H1 (cell line): ENCODE results near the gene P3H4.
"Not testable (repeated sequence)": the region's sequence is repeated elsewhere in the genome, so short reads cannot be mapped to it uniquely, and the experiment has no call there.

Experiments
- BRCA1 ChIP-seq: IDR thresholded peaks from 2 replicates; pipeline ENCODE4 v1.6.1; 2012; ENCODE audit warnings: low read depth, low read length, improper control_type of control experiment
- CBX5 ChIP-seq: fragments of 300-800, 300-1000 bp; sonication (generic); IDR thresholded peaks from 2 replicates; pipeline ENCODE4 v1.7.1; 2016; ENCODE audit warnings: antibody characterized with exemption, low read length, low read depth
- EGR1 ChIP-seq: IDR thresholded peaks from 2 replicates; pipeline ENCODE4 v1.6.1; 2011; ENCODE audit warnings: low read depth, low read length, borderline replicate concordance
- EZH2 ChIP-seq: fragments of 200-600 bp; sonication (generic); IDR thresholded peaks from 2 replicates; pipeline ENCODE4 v1.7.1; 2012; ENCODE audit warnings: low read depth, mild to moderate bottlenecking, moderate library complexity, low read length, inconsistent platforms; ENCODE audit not compliant: severe bottlenecking
- MAX ChIP-seq: IDR thresholded peaks from 2 replicates; pipeline ENCODE4 v1.6.1; 2012; ENCODE audit warnings: inconsistent platforms
- PHF8 ChIP-seq: fragments of 200-600 bp; sonication (generic); conservative IDR thresholded peaks from 2 replicates; pipeline ENCODE4 v1.7.1; 2012; ENCODE audit warnings: low read depth, mild to moderate bottlenecking, inconsistent platforms, low read length, moderate library complexity
- POLR2AphosphoS5 ChIP-seq: IDR thresholded peaks from 2 replicates; pipeline ENCODE4 v1.6.1; 2011; ENCODE audit warnings: low read depth, low read length
- SP1 ChIP-seq: IDR thresholded peaks from 2 replicates; pipeline ENCODE4 v1.6.1; 2011; ENCODE audit warnings: low read depth, low read length
- TAF1 ChIP-seq: IDR thresholded peaks from 2 replicates; pipeline ENCODE4 v1.6.1; 2011; ENCODE audit warnings: mild to moderate bottlenecking, low read depth, low read length
- TF ChIP-seq, protein P1 (sequence below): IDR thresholded peaks from 2 replicates; pipeline ENCODE4 v1.6.1; 2011; ENCODE audit warnings: low read length, improper control_type of control experiment
- TF ChIP-seq, protein P2 (sequence below), 3 experiments: IDR thresholded peaks; 1 replicate in 2 of 3; 2 replicates in 1 of 3; pipeline versions ENCODE4 v1.5.1 to v1.6.1; 2011; ENCODE audit warnings: low read length in 3 of 3, mild to moderate bottlenecking in 3 of 3, inconsistent platforms in 2 of 3, low read depth in 1 of 3, moderate library complexity in 1 of 3; ENCODE audit not compliant: insufficient read depth in 1 of 3; ENCODE audit errors: control extremely low read depth in 1 of 3

GRCh38 chr17:41851382-41851781, 39.6 kb upstream of the P3H4 start:
- not testable (repeated sequence) for TF ChIP-seq BRCA1, POLR2AphosphoS5, SP1, EZH2, MAX, EGR1, CBX5, PHF8, TAF1
- TF ChIP-seq, protein P1, sequence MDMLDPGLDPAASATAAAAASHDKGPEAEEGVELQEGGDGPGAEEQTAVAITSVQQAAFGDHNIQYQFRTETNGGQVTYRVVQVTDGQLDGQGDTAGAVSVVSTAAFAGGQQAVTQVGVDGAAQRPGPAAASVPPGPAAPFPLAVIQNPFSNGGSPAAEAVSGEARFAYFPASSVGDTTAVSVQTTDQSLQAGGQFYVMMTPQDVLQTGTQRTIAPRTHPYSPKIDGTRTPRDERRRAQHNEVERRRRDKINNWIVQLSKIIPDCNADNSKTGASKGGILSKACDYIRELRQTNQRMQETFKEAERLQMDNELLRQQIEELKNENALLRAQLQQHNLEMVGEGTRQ: not testable (repeated sequence)
- TF ChIP-seq, protein P2, sequence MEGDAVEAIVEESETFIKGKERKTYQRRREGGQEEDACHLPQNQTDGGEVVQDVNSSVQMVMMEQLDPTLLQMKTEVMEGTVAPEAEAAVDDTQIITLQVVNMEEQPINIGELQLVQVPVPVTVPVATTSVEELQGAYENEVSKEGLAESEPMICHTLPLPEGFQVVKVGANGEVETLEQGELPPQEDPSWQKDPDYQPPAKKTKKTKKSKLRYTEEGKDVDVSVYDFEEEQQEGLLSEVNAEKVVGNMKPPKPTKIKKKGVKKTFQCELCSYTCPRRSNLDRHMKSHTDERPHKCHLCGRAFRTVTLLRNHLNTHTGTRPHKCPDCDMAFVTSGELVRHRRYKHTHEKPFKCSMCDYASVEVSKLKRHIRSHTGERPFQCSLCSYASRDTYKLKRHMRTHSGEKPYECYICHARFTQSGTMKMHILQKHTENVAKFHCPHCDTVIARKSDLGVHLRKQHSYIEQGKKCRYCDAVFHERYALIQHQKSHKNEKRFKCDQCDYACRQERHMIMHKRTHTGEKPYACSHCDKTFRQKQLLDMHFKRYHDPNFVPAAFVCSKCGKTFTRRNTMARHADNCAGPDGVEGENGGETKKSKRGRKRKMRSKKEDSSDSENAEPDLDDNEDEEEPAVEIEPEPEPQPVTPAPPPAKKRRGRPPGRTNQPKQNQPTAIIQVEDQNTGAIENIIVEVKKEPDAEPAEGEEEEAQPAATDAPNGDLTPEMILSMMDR (IDR thresholded peaks at IDR 0.05; ENCODE audit: control extremely low read depth in 1 of 3, insufficient read depth in 1 of 3, low read depth in 1 of 3, low read length in 3 of 3): not testable (repeated sequence)
